ENCODE measurements around the gene ATAD3A.
"Not testable (repeated sequence)": the region's sequence is repeated elsewhere in the genome, so short reads cannot be mapped to it uniquely, and the experiment has no call there.

ATAD3A gene

GRCh38 chr1:1511533-1512285 is at the start of gene ATAD3A:
Gene ATAD3A (plus strand): TSS chr1:1512162. CDS start chr1:1512269, 107 bp downstream.
- DNase-seq, result peak; percentile 99

- DNase-seq, result no peak
Measured at GRCh38 chr1:1462318-1462966, 49.5 kb upstream of the ATAD3A start.

- DNase-seq, result no peak
Measured at GRCh38 chr1:1463312-1463711, 48.6 kb upstream of the ATAD3A start.

GRCh38 chr1:1468196-1468985 is 43.6 kb upstream of the ATAD3A start:
- DNase-seq, result not testable (repeated sequence)

- DNase-seq, result no peak
Measured at GRCh38 chr1:1470626-1471388, 41.2 kb upstream of the ATAD3A start.

GRCh38 chr1:1471389-1472052 is 40.4 kb upstream of the ATAD3A start, which contains the start of gene ATAD3B:
Gene ATAD3B (plus strand): TSS chr1:1471765. CDS start chr1:1471885, 120 bp downstream.
- peak; percentile 97 for DNase-seq

- DNase-seq, result not testable (repeated sequence)
Measured at GRCh38 chr1:1472053-1472876, 39.7 kb upstream of the ATAD3A start.

- not testable (repeated sequence) for DNase-seq
Measured at GRCh38 chr1:1476011-1476410, 36.0 kb upstream of the ATAD3A start.

- no peak for DNase-seq
Measured at GRCh38 chr1:1477206-1477605, 34.8 kb upstream of the ATAD3A start.

GRCh38 chr1:1479547-1480487 is 32.1 kb upstream of the ATAD3A start:
- no peak for DNase-seq

GRCh38 chr1:1480488-1480867 is 31.5 kb upstream of the ATAD3A start:
- DNase-seq, result not testable (repeated sequence)

- DNase-seq, result not testable (repeated sequence)
Measured at GRCh38 chr1:1481811-1482210, 30.2 kb upstream of the ATAD3A start.

GRCh38 chr1:1482856-1483255 is 29.1 kb upstream of the ATAD3A start:
- no peak for DNase-seq

GRCh38 chr1:1483714-1484113 is 28.2 kb upstream of the ATAD3A start:
- no peak for DNase-seq

GRCh38 chr1:1484976-1485750 is 26.8 kb upstream of the ATAD3A start:
- not testable (repeated sequence) for DNase-seq

- not testable (repeated sequence) for DNase-seq
Measured at GRCh38 chr1:1485755-1486317, 26.1 kb upstream of the ATAD3A start.

GRCh38 chr1:1487701-1488100 is 24.3 kb upstream of the ATAD3A start:
- no peak for DNase-seq

- no peak for DNase-seq
Measured at GRCh38 chr1:1489231-1489630, 22.7 kb upstream of the ATAD3A start.

- no peak for DNase-seq
Measured at GRCh38 chr1:1489861-1490260, 22.1 kb upstream of the ATAD3A start.
